ENCODE results near the gene PCDHB8. TPM values are rescaled to one million over a fixed set of nuclear protein-coding genes. Genes with fewer than 3 reads are reported as not detected.
"Not testable (repeated sequence)": the region's sequence is repeated elsewhere in the genome, so short reads cannot be mapped to it uniquely, and the experiment has no call there.

Gene PCDHB8
- total RNA-seq, 4 donors from 2014 or later = 0.16 to 0.20 TPM; not detected in 2

DNA sequence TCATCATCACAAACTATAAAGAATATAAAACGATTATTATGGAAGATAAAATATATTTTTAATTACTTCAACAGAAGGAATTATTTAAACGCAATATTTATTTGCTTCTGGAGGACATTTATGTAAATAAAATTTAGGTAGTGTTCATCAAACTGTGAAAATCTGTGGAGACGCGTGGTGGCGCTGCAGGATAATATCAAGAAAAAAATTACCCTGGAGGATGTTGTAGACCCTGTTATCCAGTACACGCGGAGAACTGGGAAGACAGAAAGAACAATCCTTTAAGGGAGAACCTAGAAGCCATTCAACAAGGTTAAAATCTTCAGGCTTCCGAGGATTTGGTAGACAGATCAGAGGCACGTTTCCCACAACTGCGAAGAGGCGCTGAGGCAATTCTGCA lies 30.9 kb downstream of the PCDHB8 start, which contains the start of gene PCDHB12:
Gene PCDHB12, plus strand, starts transcription at position 242 of the 400 bp plus-strand sequence. CDS start 189 bp downstream, outside the sequence.
- Histone ChIP-seq H3K36me3 (no peaks in the 10 kb centered on the region), H3K27me3 (peaks cover 0 to 14% (median 11%) of the 10 kb centered on the region in 3 donors), H3K9me3 (peaks cover 0 to 13% (median 0%) of the 10 kb centered on the region in 3 donors), H3K4me3 (peak within 1 kb of the TSS in 1 of 4 donors; percentile 27), H3K27ac (no peak within 1 kb of the TSS), H3K4me1 (no peaks in the 10 kb centered on the region)
- intact Hi-C loops (cut with DNase I; ENCODE audit: low total_unique reads) (no loop called here), in situ Hi-C loops (cut with MboI; ENCODE audit: low sequenced_read_pairs in 4 of 4) (loop anchor here in 2 of 4 donors (25.0 kb wide), 1 partner anchor 354 kb away; no protein-coding TSS in a partner anchor)
- ATAC-seq (no peak), DNase-seq (no peak)
- TF ChIP-seq POLR2A (IDR thresholded peaks at IDR 0.05) = no peak
- TF ChIP-seq, protein P1, sequence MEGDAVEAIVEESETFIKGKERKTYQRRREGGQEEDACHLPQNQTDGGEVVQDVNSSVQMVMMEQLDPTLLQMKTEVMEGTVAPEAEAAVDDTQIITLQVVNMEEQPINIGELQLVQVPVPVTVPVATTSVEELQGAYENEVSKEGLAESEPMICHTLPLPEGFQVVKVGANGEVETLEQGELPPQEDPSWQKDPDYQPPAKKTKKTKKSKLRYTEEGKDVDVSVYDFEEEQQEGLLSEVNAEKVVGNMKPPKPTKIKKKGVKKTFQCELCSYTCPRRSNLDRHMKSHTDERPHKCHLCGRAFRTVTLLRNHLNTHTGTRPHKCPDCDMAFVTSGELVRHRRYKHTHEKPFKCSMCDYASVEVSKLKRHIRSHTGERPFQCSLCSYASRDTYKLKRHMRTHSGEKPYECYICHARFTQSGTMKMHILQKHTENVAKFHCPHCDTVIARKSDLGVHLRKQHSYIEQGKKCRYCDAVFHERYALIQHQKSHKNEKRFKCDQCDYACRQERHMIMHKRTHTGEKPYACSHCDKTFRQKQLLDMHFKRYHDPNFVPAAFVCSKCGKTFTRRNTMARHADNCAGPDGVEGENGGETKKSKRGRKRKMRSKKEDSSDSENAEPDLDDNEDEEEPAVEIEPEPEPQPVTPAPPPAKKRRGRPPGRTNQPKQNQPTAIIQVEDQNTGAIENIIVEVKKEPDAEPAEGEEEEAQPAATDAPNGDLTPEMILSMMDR (IDR thresholded peaks at IDR 0.05 in 4 of 5, conservative IDR thresholded peaks at IDR 0.05 in 1 of 5) = no peak

DNA sequence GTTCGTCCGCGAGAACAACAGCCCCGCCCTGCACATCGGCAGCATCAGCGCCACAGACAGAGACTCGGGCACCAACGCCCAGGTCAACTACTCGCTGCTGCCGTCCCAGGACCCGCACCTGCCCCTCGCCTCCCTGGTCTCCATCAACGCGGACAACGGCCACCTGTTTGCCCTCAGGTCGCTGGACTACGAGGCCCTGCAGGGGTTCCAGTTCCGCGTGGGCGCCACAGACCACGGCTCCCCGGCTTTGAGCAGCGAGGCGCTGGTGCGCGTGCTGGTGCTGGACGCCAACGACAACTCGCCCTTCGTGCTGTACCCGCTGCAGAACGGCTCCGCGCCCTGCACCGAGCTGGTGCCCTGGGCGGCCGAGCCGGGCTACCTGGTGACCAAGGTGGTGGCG lies 32.7 kb downstream of the PCDHB8 start:
- peaks cover 0 to 13% (median 2%) of the 10 kb centered on the region in 3 donors for H3K9me3 ChIP-seq
- in situ Hi-C loops (cut with MboI; ENCODE audit: low sequenced_read_pairs in 4 of 4) = loop anchor here in 2 of 4 donors (25.0 kb wide), 1 partner anchor 352 kb away; no protein-coding TSS in a partner anchor
- H3K36me3 ChIP-seq; DNase-seq; ATAC-seq; H3K4me3 ChIP-seq; H3K27ac ChIP-seq; intact Hi-C loops (cut with DNase I; ENCODE audit: low total_unique reads); H3K4me1 ChIP-seq: not testable (repeated sequence)
- peaks cover 0 to 14% (median 11%) of the 10 kb centered on the region in 3 donors for H3K27me3 ChIP-seq

DNA sequence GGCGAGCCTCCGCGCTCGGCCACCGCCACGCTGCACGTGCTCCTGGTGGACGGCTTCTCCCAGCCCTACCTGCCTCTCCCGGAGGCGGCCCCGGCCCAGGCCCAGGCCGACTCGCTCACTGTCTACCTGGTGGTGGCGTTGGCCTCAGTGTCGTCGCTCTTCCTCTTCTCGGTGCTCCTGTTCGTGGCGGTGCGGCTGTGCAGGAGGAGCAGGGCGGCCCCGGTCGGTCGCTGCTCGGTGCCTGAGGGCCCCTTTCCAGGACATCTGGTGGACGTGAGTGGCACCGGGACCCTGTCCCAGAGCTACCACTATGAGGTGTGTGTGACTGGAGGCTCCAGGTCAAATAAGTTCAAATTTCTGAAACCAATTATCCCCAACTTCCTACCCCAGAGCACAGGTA lies 33.3 kb downstream of the PCDHB8 start:
- DNase-seq; ATAC-seq; intact Hi-C loops (cut with DNase I; ENCODE audit: low total_unique reads); H3K36me3 ChIP-seq; H3K27ac ChIP-seq; H3K4me1 ChIP-seq; H3K4me3 ChIP-seq: not testable (repeated sequence)
- in situ Hi-C loops (cut with MboI; ENCODE audit: low sequenced_read_pairs in 4 of 4) = loop anchor here in 2 of 4 donors (25.0 kb wide), 1 partner anchor 351 kb away; no protein-coding TSS in a partner anchor
- H3K27me3 ChIP-seq = peaks cover 0 to 14% (median 11%) of the 10 kb centered on the region in 3 donors
- peaks cover 0 to 13% (median 3%) of the 10 kb centered on the region in 3 donors for H3K9me3 ChIP-seq

DNA sequence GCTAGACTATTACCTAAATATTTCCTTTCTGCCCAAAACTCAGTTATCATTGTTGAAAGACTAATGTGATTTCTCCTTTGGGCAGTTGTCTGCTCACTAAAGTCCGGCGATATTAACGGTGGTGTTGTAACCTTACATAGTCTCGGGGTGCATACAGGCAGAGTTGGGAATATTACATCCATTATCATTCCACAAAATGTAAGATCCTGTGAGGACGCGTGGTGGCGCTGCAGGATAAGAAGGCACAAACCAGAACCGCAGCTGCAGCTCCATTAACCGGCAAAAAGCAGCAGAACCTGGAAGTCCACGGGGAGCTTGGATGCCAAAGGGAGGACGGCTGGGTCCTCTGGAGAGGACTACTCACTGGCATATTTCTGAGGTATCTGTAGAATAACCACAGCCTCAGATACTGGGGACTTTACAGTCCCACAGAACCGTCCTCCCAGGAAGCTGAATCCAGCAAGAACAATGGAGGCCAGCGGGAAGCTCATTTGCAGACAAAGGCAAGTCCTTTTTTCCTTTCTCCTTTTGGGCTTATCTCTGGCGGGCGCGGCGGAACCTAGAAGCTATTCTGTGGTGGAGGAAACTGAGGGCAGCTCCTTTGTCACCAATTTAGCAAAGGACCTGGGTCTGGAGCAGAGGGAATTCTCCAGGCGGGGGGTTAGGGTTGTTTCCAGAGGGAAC lies 36.2 kb downstream of the PCDHB8 start, which contains the start of gene PCDHB13:
Gene PCDHB13, plus strand, starts transcription at position 264 of the 684 bp plus-strand sequence. Its CDS starts 205 bp downstream, at position 469.
- H3K4me1 ChIP-seq; H3K4me3 ChIP-seq; H3K36me3 ChIP-seq; intact Hi-C loops (cut with DNase I; ENCODE audit: low total_unique reads); H3K27ac ChIP-seq: not testable (repeated sequence)
- Histone ChIP-seq H3K9me3 (peaks cover 0 to 19% (median 3%) of the 10 kb centered on the region in 3 donors), H3K27me3 (peaks cover under 1 to 11% (median 5%) of the 10 kb centered on the region in 3 donors)
- ATAC-seq (peak in 1 of 2 donors; percentile 36), DNase-seq (peak in 1 of 2 donors; percentile 25)
- in situ Hi-C loops (cut with MboI; ENCODE audit: low sequenced_read_pairs in 4 of 4) = loop anchor here in 2 of 4 donors (25.0 kb wide), 1 partner anchor 349 kb away; no protein-coding TSS in a partner anchor

DNA sequence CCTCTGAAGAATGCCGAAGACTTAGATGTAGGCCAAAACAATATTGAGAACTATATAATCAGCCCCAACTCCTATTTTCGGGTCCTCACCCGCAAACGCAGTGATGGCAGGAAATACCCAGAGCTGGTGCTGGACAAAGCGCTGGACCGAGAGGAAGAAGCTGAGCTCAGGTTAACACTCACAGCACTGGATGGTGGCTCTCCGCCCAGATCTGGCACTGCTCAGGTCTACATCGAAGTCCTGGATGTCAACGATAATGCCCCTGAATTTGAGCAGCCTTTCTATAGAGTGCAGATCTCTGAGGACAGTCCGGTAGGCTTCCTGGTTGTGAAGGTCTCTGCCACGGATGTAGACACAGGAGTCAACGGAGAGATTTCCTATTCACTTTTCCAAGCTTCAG lies 37.0 kb downstream of the PCDHB8 start:
- ATAC-seq; H3K36me3 ChIP-seq; H3K27me3 ChIP-seq; intact Hi-C loops (cut with DNase I; ENCODE audit: low total_unique reads); H3K4me1 ChIP-seq; DNase-seq; H3K27ac ChIP-seq; H3K4me3 ChIP-seq: not testable (repeated sequence)
- in situ Hi-C loops (cut with MboI; ENCODE audit: low sequenced_read_pairs in 4 of 4) = loop anchor here in 2 of 4 donors (25.0 kb wide), 1 partner anchor 348 kb away; no protein-coding TSS in a partner anchor
- H3K9me3 ChIP-seq = peaks cover 0 to 18% (median 3%) of the 10 kb centered on the region in 3 donors

DNA sequence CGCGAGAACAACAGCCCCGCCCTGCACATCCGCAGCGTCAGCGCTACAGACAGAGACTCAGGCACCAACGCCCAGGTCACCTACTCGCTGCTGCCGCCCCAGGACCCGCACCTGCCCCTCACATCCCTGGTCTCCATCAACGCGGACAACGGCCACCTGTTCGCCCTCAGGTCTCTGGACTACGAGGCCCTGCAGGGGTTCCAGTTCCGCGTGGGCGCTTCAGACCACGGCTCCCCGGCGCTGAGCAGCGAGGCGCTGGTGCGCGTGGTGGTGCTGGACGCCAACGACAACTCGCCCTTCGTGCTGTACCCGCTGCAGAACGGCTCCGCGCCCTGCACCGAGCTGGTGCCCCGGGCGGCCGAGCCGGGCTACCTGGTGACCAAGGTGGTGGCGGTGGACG lies 37.9 kb downstream of the PCDHB8 start:
- DNase-seq; H3K27me3 ChIP-seq; intact Hi-C loops (cut with DNase I; ENCODE audit: low total_unique reads); H3K27ac ChIP-seq; ATAC-seq; H3K4me1 ChIP-seq; H3K4me3 ChIP-seq; H3K36me3 ChIP-seq: not testable (repeated sequence)
- H3K9me3 ChIP-seq = peaks cover 0 to 18% (median 3%) of the 10 kb centered on the region in 3 donors
- in situ Hi-C loops (cut with MboI; ENCODE audit: low sequenced_read_pairs in 4 of 4) = loop anchor here in 2 of 4 donors (25.0 kb wide), 1 partner anchor 347 kb away; no protein-coding TSS in a partner anchor

DNA sequence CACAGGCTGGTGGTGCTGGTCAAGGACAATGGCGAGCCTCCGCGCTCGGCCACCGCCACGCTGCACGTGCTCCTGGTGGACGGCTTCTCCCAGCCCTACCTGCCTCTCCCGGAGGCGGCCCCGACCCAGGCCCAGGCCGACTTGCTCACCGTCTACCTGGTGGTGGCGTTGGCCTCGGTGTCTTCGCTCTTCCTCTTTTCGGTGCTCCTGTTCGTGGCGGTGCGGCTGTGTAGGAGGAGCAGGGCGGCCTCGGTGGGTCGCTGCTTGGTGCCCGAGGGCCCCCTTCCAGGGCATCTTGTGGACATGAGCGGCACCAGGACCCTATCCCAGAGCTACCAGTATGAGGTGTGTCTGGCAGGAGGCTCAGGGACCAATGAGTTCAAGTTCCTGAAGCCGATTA lies 38.4 kb downstream of the PCDHB8 start:
- H3K36me3 ChIP-seq; intact Hi-C loops (cut with DNase I; ENCODE audit: low total_unique reads); ATAC-seq; H3K4me1 ChIP-seq; DNase-seq; H3K27me3 ChIP-seq; H3K27ac ChIP-seq; H3K4me3 ChIP-seq: not testable (repeated sequence)
- in situ Hi-C loops (cut with MboI; ENCODE audit: low sequenced_read_pairs in 4 of 4) = loop anchor here in 2 of 4 donors (25.0 kb wide), 1 partner anchor 346 kb away; no protein-coding TSS in a partner anchor
- peaks cover 0 to 15% (median 3%) of the 10 kb centered on the region in 3 donors for H3K9me3 ChIP-seq

All from gastrocnemius medialis (tissue), 4 donors.